Uterus (tissue), 4 donors: ENCODE measurements around the gene DCTN2. TPM values are rescaled to one million over a fixed set of nuclear protein-coding genes. Genes with fewer than 3 reads are reported as not detected.

Experiments
- DNase-seq, 2 donors: peaks; one replicate each; pipeline ENCODE4 v3.0.0-alpha.2; 2019 to 2020
- H3K27ac ChIP-seq, 2 donors: fragments of 200-600 bp; sonication (generic); 1 replicate in 1 of 2; 2 replicates in 1 of 2; pipeline ENCODE4 v1.5.1; 2016 to 2018
- H3K27me3 ChIP-seq, 2 donors: fragments of 200-600 bp; sonication (generic); one replicate each; pipeline ENCODE4 v1.5.1; 2018 to 2019; ENCODE audit warnings: control low read depth in 1 of 2
- H3K36me3 ChIP-seq, 2 donors: fragments of 200-600 bp; sonication (generic); one replicate each; pipeline ENCODE4 v1.5.1; 2019; ENCODE audit warnings: control low read depth in 1 of 2
- H3K4me1 ChIP-seq, 2 donors: fragments of 200-600 bp; sonication (generic); one replicate each; pipeline ENCODE4 v1.5.1; 2018 to 2019; ENCODE audit warnings: control low read depth in 1 of 2
- H3K4me3 ChIP-seq, 2 donors: fragments of 200-600 bp; sonication (generic); 1 replicate in 1 of 2; 2 replicates in 1 of 2; pipeline ENCODE4 v1.5.1; 2018 to 2019; ENCODE audit warnings: mild to moderate bottlenecking in 1 of 2
- H3K9me3 ChIP-seq, 2 donors: fragments of 200-600 bp; sonication (generic); one replicate each; pipeline ENCODE4 v1.5.1; 2019; ENCODE audit warnings: control low read depth in 1 of 2
- CTCF ChIP-seq, 4 experiments: fragments of 200-600 bp in 2 of 4; fragments of 450-650 bp in 2 of 4; sonication (generic) in 2 of 4; IDR thresholded peaks; one replicate each; pipeline ENCODE4 v1.5.1; 2016 to 2019; ENCODE audit warnings: antibody characterized with exemption in 4 of 4, mild to moderate bottlenecking in 2 of 4, moderate library complexity in 1 of 4
- POLR2A ChIP-seq, 2 donors: fragments of 450-650 bp; IDR thresholded peaks; one replicate each; pipeline ENCODE4 v1.6.1; 2016; ENCODE audit warnings: antibody characterized with exemption in 2 of 2, mild to moderate bottlenecking in 1 of 2, moderate library complexity in 1 of 2
- intact Hi-C: fragments of 100-400 bp; cut with DNase I; formaldehyde crosslinking; loops from one replicate; pipeline ENCODE4 v1.15.1; 2023; ENCODE audit warnings: low total_unique reads
- total RNA-seq, 4 donors: library from RNA; depleted of rRNA in 3 of 4; stranded (reverse); fragments of >200 nt in 3 of 4; gene quantifications; one replicate each; pipeline versions ENCODE4 v1.1.0 to v1.2.4, GENCODE V29; 2014 to 2023
- donor health status: DM: yes; HTN: yes; CAD: no.

DCTN2 gene
- total RNA-seq, 4 donors from 2014 or later: 117 to 175 (median 126) TPM

DNA sequence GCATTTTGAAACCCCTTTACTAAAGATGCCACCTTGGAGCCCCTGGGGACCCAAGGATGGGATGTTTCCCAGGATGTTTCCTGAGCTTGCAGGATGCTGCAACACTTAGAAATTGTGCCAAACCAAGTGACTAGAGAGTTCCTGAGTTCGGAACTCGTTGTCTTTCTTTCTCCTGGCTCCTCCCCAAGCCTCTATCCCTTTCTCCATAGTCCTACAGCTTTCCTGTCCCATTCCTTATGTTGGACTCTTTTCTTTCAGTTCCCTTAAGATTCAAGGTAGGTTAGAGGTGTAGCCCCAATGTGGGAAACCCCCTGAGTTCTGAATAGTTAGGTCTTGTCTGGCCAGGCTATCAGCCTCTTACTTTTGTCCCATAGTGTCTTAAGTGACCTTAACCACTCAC is 1.5 kb upstream of the DCTN2 start:
- intact Hi-C loops: no loop called here
- no peak for TF ChIP-seq POLR2A (IDR thresholded peaks at IDR 0.05)
- Histone ChIP-seq H3K4me3 (no peak overlapping the region), H3K27me3 (no peaks in the 10 kb centered on the region), H3K9me3 (no peaks in the 10 kb centered on the region), H3K27ac (no peak overlapping the region), H3K36me3 (no peaks in the 10 kb centered on the region), H3K4me1 (peaks cover 0 to 11% of the 10 kb centered on the region in 2 donors)
- DNase-seq: no peak

DNA sequence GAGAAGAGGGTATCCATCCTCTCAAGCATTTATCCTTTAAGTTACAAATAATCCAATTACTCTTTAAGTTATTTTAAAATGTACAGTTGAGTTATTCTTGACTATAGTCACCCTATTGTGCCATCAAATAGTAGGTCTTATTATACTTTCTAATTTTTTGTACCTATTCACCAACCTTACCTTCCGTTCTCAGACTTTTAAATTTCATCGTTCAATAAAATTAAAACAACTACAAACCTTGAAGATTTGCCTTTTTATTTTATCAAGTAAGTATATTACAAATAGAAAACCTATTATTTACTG is 972 bp upstream of the DCTN2 start:
- intact Hi-C loops: no loop called here

GRCh38 chr12:57547288-57548012 is 458 bp upstream of the DCTN2 start:
- H3K4me3 ChIP-seq: peak overlapping the region; percentile 92 to 100
- H3K9me3 ChIP-seq: no peaks in the 10 kb centered on the region
- TF ChIP-seq POLR2A (IDR thresholded peaks at IDR 0.05) (no peak), CTCF (IDR thresholded peaks at IDR 0.05) (no peak)
- no peaks in the 10 kb centered on the region for H3K36me3 ChIP-seq
- intact Hi-C loops: no loop called here
- H3K27me3 ChIP-seq: no peaks in the 10 kb centered on the region
- DNase-seq: no peak
- H3K4me1 ChIP-seq: peaks cover 0 to 11% of the 10 kb centered on the region in 2 donors
- H3K27ac ChIP-seq: peak overlapping the region; percentile 45 to 82

More for the DNA sequence above, 972 bp upstream of the DCTN2 start:
- no peaks in the 10 kb centered on the region for H3K27me3 ChIP-seq
- no peak for TF ChIP-seq POLR2A (IDR thresholded peaks at IDR 0.05)
- TF ChIP-seq CTCF (IDR thresholded peaks at IDR 0.05): no peak
- H3K4me1 ChIP-seq: peaks cover 0 to 11% of the 10 kb centered on the region in 2 donors
- no peak for DNase-seq
- no peaks in the 10 kb centered on the region for H3K9me3 ChIP-seq
- H3K27ac ChIP-seq: no peak overlapping the region
- no peaks in the 10 kb centered on the region for H3K36me3 ChIP-seq
- no peak overlapping the region for H3K4me3 ChIP-seq

- Histone ChIP-seq H3K27me3 (no peaks in the 10 kb centered on the region), H3K4me1 (peaks cover 0 to 11% of the 10 kb centered on the region in 2 donors), H3K27ac (peak overlapping the region; percentile 82 to 90), H3K36me3 (no peaks in the 10 kb centered on the region), H3K9me3 (no peaks in the 10 kb centered on the region), H3K4me3 (peak overlapping the region; percentile 92 to 100)
- no peak for TF ChIP-seq POLR2A (IDR thresholded peaks at IDR 0.05)
- TF ChIP-seq CTCF (IDR thresholded peaks at IDR 0.05): no peak
- intact Hi-C loops: no loop called here
- DNase-seq: no peak
Measured at GRCh38 chr12:57545809-57546437, 1.1 kb downstream of the DCTN2 start.

- no peak overlapping the region for H3K4me3 ChIP-seq
- no peaks in the 10 kb centered on the region for H3K36me3 ChIP-seq
- DNase-seq: no peak
- H3K4me1 ChIP-seq: peaks cover 0 to 11% of the 10 kb centered on the region in 2 donors
- no peaks in the 10 kb centered on the region for H3K9me3 ChIP-seq
- intact Hi-C loops: no loop called here
- TF ChIP-seq POLR2A (IDR thresholded peaks at IDR 0.05) (no peak), CTCF (IDR thresholded peaks at IDR 0.05) (no peak)
- H3K27ac ChIP-seq: no peak overlapping the region
- H3K27me3 ChIP-seq: no peaks in the 10 kb centered on the region
Measured at GRCh38 chr12:57543581-57543980, 3.4 kb downstream of the DCTN2 start.
